ENCODE data around the gene POLG.

DNA sequence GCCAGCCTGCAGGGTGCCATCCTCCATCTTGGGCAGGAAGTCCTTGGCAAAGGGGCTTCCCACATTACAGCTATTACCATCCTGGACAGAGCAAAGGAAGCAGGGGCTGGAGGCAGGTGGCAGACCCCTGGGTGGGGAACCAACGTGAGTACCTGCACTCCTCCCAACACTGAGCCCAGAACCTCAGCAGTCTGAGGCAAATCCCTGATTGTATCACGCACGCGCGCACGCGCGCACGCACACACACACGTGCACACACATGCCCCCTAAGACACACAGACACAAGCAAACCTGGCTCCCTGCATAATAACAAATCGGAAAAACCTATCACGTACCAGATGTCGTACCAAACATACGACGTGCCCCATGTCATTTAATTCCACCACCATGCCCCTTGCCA lies 11.8 kb downstream of the POLG start:
- TF ChIP-seq, protein P1, sequence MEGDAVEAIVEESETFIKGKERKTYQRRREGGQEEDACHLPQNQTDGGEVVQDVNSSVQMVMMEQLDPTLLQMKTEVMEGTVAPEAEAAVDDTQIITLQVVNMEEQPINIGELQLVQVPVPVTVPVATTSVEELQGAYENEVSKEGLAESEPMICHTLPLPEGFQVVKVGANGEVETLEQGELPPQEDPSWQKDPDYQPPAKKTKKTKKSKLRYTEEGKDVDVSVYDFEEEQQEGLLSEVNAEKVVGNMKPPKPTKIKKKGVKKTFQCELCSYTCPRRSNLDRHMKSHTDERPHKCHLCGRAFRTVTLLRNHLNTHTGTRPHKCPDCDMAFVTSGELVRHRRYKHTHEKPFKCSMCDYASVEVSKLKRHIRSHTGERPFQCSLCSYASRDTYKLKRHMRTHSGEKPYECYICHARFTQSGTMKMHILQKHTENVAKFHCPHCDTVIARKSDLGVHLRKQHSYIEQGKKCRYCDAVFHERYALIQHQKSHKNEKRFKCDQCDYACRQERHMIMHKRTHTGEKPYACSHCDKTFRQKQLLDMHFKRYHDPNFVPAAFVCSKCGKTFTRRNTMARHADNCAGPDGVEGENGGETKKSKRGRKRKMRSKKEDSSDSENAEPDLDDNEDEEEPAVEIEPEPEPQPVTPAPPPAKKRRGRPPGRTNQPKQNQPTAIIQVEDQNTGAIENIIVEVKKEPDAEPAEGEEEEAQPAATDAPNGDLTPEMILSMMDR (IDR thresholded peaks at IDR 0.05) = no peak
- TF ChIP-seq POLR2AphosphoS5 (IDR thresholded peaks at IDR 0.05) = no peak
- TF ChIP-seq POLR2A (IDR thresholded peaks at IDR 0.05) = no peak

Measured in stomach (tissue), 4 donors.